22Rv1 (cell line): ENCODE measurements around the gene OXGR1.
"Not testable (repeated sequence)": the region's sequence is repeated elsewhere in the genome, so short reads cannot be mapped to it uniquely, and the experiment has no call there.

Source experiments
- H3K27ac ChIP-seq: fragments of 450-650 bp; 2 replicates; pipeline ENCODE4 v1.5.1; 2017
- CTCF ChIP-seq: fragments of 450-650 bp; IDR thresholded peaks from 2 replicates; pipeline ENCODE4 v1.5.1; 2017; ENCODE audit warnings: mild to moderate bottlenecking
- ZFX ChIP-seq: fragments of 450-650 bp; IDR thresholded peaks from 2 replicates; pipeline ENCODE4 v1.6.1; 2017; ENCODE audit warnings: antibody characterized with exemption, borderline replicate concordance

Gene OXGR1

GRCh38 chr13:97026531-97027161 lies 32.4 kb upstream of the OXGR1 start:
- H3K27ac ChIP-seq: no peak overlapping the region

GRCh38 chr13:97023812-97024211 lies 29.5 kb upstream of the OXGR1 start:
- not testable (repeated sequence) for H3K27ac ChIP-seq

More at GRCh38 chr13:97026531-97027161, 32.4 kb upstream of the OXGR1 start:
- TF ChIP-seq ZFX (no peak), CTCF (no peak)

GRCh38 chr13:97023117-97023516 lies 28.8 kb upstream of the OXGR1 start:
- TF ChIP-seq CTCF (no peak), ZFX (no peak)
- H3K27ac ChIP-seq: no peak overlapping the region

DNA sequence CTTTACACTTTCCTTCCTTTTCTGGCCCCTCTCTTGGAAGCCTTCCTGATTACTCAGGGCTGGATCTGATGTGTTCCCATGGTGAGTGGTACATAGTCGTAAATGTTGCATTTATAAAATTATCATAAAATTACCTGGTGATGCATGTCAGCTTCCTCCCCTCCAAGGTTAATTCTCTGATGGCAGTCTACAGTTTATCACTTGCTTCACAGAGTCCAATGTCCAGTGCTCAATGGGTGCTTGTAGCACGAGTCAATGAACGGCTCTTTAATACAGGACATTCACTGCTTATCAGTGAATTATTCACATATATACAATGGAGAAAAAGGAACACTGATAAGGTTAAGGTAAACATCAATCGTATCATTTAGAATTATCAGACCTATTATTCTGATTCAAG lies 27.0 kb upstream of the OXGR1 start:
- H3K27ac ChIP-seq: no peak overlapping the region
- TF ChIP-seq CTCF (no peak), ZFX (no peak)

DNA sequence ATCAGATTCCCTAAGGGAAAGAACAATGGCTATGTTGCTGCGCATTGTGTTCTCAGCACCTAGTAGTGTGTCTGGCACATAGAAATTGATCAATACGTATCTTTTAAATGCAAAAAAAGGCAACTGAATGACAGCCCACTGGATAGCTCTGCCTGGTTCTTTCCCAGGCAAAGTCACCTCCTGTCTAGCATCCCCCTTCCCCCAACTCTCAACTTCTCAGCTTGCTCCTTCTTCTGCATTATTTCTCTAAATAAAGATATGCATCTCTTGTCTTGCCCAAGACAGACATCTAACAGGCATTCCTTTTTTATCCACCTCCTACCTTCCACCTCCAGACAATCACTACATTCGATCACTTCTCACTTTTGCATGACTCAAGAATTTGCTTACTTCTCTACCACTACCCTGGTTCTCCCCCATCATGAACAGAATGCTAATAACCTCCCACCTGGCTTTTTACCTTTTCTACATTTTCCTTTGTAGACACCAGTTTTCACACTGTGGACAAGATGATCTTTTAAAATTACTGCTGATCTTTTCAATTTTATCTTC lies 26.5 kb upstream of the OXGR1 start:
- H3K27ac ChIP-seq: no peak overlapping the region
- TF ChIP-seq ZFX (no peak), CTCF (no peak)

GRCh38 chr13:97020194-97020593 lies 25.9 kb upstream of the OXGR1 start:
- H3K27ac ChIP-seq: no peak overlapping the region
- TF ChIP-seq CTCF (no peak), ZFX (no peak)

GRCh38 chr13:97019236-97019635 lies 25.0 kb upstream of the OXGR1 start:
- no peak overlapping the region for H3K27ac ChIP-seq
- TF ChIP-seq CTCF (no peak), ZFX (no peak)
